HepG2 (cell line): Measurements from ENCODE around the gene HOXA4. TPM values are rescaled to one million over a fixed set of nuclear protein-coding genes. Genes with fewer than 3 reads are reported as not detected.
A peak's percentile ranks its signal among the peaks of the same experiment; 100 is the strongest.

ENCODE experiments used
- AGO2 ChIP-seq: fragments of 200-400 bp; formaldehyde crosslinking; optimal IDR thresholded peaks from 2 replicates; pipeline ENCODE3; 2017; ENCODE audit warnings: mild to moderate bottlenecking, low read depth, low read length, moderate library complexity
- DMAP1 ChIP-seq: IDR thresholded peaks from 2 replicates; pipeline ENCODE4 v1.6.1; 2016
- HNRNPK ChIP-seq: fragments of 200-400 bp; formaldehyde crosslinking; IDR thresholded peaks from 2 replicates; pipeline ENCODE4 v1.6.1; 2018; ENCODE audit warnings: low read length, low read depth, moderate library complexity, mild to moderate bottlenecking; ENCODE audit not compliant: poor library complexity, severe bottlenecking
- HNRNPL ChIP-seq: fragments of 200-400 bp; formaldehyde crosslinking; IDR thresholded peaks from 2 replicates; pipeline ENCODE4 v1.6.1; 2017; ENCODE audit warnings: mild to moderate bottlenecking, low read depth, low read length
- MAX ChIP-seq: IDR thresholded peaks from 2 replicates; pipeline ENCODE4 v1.6.1; 2012; ENCODE audit warnings: inconsistent platforms
- MXD3 ChIP-seq: IDR thresholded peaks from 2 replicates; pipeline ENCODE4 v1.6.1; 2016; ENCODE audit warnings: mild to moderate bottlenecking, missing biosample characterization, missing genetic modification reagents
- NRL ChIP-seq: sonication (generic); formaldehyde crosslinking; IDR thresholded peaks from 2 replicates; pipeline ENCODE4 v1.5.0; 2020; ENCODE audit warnings: missing genetic modification reagents, mild to moderate bottlenecking, moderate library complexity, borderline replicate concordance
- SMAD1 ChIP-seq: sonication (generic); formaldehyde crosslinking; IDR thresholded peaks from 2 replicates; pipeline ENCODE4 v1.4.0; 2020; ENCODE audit warnings: missing genetic modification reagents, low read depth, mild to moderate bottlenecking, borderline replicate concordance
- SOX6 ChIP-seq, 2 experiments: fragments of 450-650 bp in 1 of 2; sonication (generic) in 1 of 2; formaldehyde crosslinking in 1 of 2; IDR thresholded peaks; 2 replicates each; pipeline versions ENCODE4 v1.4.0 to v1.6.1; 2017 to 2020; ENCODE audit warnings: antibody characterized with exemption in 1 of 2, mild to moderate bottlenecking in 1 of 2, missing genetic modification reagents in 1 of 2
- TAF1 ChIP-seq: sonication (generic); formaldehyde crosslinking; IDR thresholded peaks from 2 replicates; pipeline ENCODE4 v1.4.0; 2020; ENCODE audit warnings: missing genetic modification reagents
- TOPORS ChIP-seq: sonication (generic); formaldehyde crosslinking; IDR thresholded peaks from 2 replicates; pipeline ENCODE4 v1.8.0; 2023; ENCODE audit warnings: mild to moderate bottlenecking, missing genetic modification reagents
- ZFY ChIP-seq: sonication (generic); formaldehyde crosslinking; IDR thresholded peaks from 2 replicates; pipeline ENCODE4 v1.4.0; 2020; ENCODE audit warnings: missing genetic modification reagents
- ZNF589 ChIP-seq: sonication (generic); formaldehyde crosslinking; conservative IDR thresholded peaks from 2 replicates; pipeline ENCODE4 v1.8.0; 2022; ENCODE audit warnings: mild to moderate bottlenecking, moderate library complexity, missing genetic modification reagents
- ZNF609 ChIP-seq: sonication (generic); formaldehyde crosslinking; IDR thresholded peaks from 2 replicates; pipeline ENCODE4 v1.4.0; 2020; ENCODE audit warnings: mild to moderate bottlenecking, missing genetic modification reagents, borderline replicate concordance
- ZNF646 ChIP-seq: sonication (generic); formaldehyde crosslinking; IDR thresholded peaks from 2 replicates; pipeline ENCODE4 v1.9.0; 2021; ENCODE audit warnings: mild to moderate bottlenecking, missing genetic modification reagents
- ZNF749 ChIP-seq: sonication (generic); formaldehyde crosslinking; IDR thresholded peaks from 2 replicates; pipeline ENCODE4 v1.8.0; 2022; ENCODE audit warnings: mild to moderate bottlenecking, missing genetic modification reagents, moderate library complexity, borderline replicate concordance
- polyA plus RNA-seq, 8 experiments: library from polyadenylated mRNA; depleted of rRNA in 3 of 8; stranded (reverse) in 7 of 8; unstranded in 1 of 8; fragments of >200 nt; fragmentation: Illumina TruSeq in 4 of 8; extraction: Trizol in 4 of 8; gene quantifications; 2 replicates each; pipeline versions ENCODE4 v1.2.1 to v1.2.3, GENCODE V29; 2011 to 2016; ENCODE audit warnings: low read depth in 4 of 8, missing spikeins in 1 of 8, mixed read lengths in 1 of 8; ENCODE audit not compliant: insufficient read depth in 1 of 8
- total RNA-seq, 5 experiments: library from RNA; depleted of rRNA; stranded (reverse); fragments of >200 nt; fragmentation: Illumina TruSeq; extraction: Trizol; gene quantifications; 2 replicates each; pipeline ENCODE4 v1.2.3, GENCODE V29; 2016; ENCODE audit warnings: low read depth in 1 of 5

Gene HOXA4
- total and polyA plus RNA-seq, 2 of the 13 experiments (the other 11 are each of a cell fraction or from before 2014, with no cell fraction given): 2.4 to 5.4 TPM

GRCh38 chr7:27150568-27151340, 20.2 kb upstream of the HOXA4 start (continued):
- TF ChIP-seq ZNF646 (CRISPR knock-in tag) (0 out of 2 replicates have a peak, but pooled peaks have one; percentile 32), SMAD1 (CRISPR knock-in tag) (peak; percentile 4; the same call in 1 of the 2 replicates), ZNF749 (CRISPR knock-in tag) (peak; percentile 72; the same call in 1 of the 2 replicates), ZFY (CRISPR knock-in tag) (peak; percentile 92), HNRNPL (peak; percentile 67), MXD3 (CRISPR knock-in tag) (peak; percentile 46; the same call in 1 of the 2 replicates), TAF1 (CRISPR knock-in tag) (peak; percentile 47; the same call in 1 of the 2 replicates), ZNF609 (CRISPR knock-in tag) (no peak), TOPORS (CRISPR knock-in tag) (peak; percentile 47; the same call in 1 of the 2 replicates), NRL (CRISPR knock-in tag) (peak; percentile 15; the same call in 1 of the 2 replicates), MAX (peak; percentile 48; the same call in 1 of the 2 replicates), ZNF589 (CRISPR knock-in tag) (0 out of 2 replicates have a peak, but pooled peaks have one; percentile 47), SOX6 (IDR thresholded peaks at IDR 0.05) (no peak), SOX6 (CRISPR knock-in tag; IDR thresholded peaks at IDR 0.05) (no peak), DMAP1 (CRISPR knock-in tag) (peak; percentile 17; the same call in 1 of the 2 replicates), AGO2 (peak; percentile 25), HNRNPK (peak; percentile 35)
